Mesothelial cell of epicardium (in vitro differentiated cells): Measurements from ENCODE around the gene OR14K1. TPM values are rescaled to one million over a fixed set of nuclear protein-coding genes. Genes with fewer than 3 reads are reported as not detected.
"Not testable (repeated sequence)": the region's sequence is repeated elsewhere in the genome, so short reads cannot be mapped to it uniquely, and the experiment has no call there.

Source experiments
- DNase-seq, 2 experiments: peaks; one replicate each; pipeline ENCODE4 v3.0.0; 2021; ENCODE audit warnings: low spot score in 2 of 2; ENCODE audit not compliant: unreplicated experiment in 2 of 2
- H3K27ac Mint-ChIP-seq: 2 replicates; pipeline ENCODE4 v1.8.0; 2021; ENCODE audit warnings: mixed read lengths
- H3K27me3 Mint-ChIP-seq: 2 replicates; pipeline ENCODE4 v1.8.0; 2021; ENCODE audit warnings: low read depth, mixed read lengths
- H3K36me3 Mint-ChIP-seq: 2 replicates; pipeline ENCODE4 v1.8.0; 2021; ENCODE audit warnings: mixed read lengths
- H3K4me1 Mint-ChIP-seq: 2 replicates; pipeline ENCODE4 v1.8.0; 2021; ENCODE audit warnings: mixed read lengths
- H3K4me3 Mint-ChIP-seq: 2 replicates; pipeline ENCODE4 v1.8.0; 2021; ENCODE audit warnings: mild to moderate bottlenecking, moderate library complexity, mixed read lengths
- H3K9me3 Mint-ChIP-seq: 2 replicates; pipeline ENCODE4 v1.8.0; 2021; ENCODE audit warnings: mixed read lengths
- total RNA-seq: library from RNA; stranded (reverse); gene quantifications from 3 replicates; pipeline ENCODE4 v1.2.1, GENCODE V29; 2021
- TF ChIP-seq, protein P1 (sequence below): fragments of 200-600 bp; sonication (generic); IDR thresholded peaks from one replicate; pipeline ENCODE4 v1.5.0; 2021; ENCODE audit warnings: antibody characterized with exemption; ENCODE audit not compliant: unreplicated experiment

The OR14K1 gene
- total RNA-seq, 1 donor from 2014 or later = not detected

- Mint-ChIP-seq H3K27me3 (no peaks in the 10 kb centered on the region), H3K4me3 (no peak overlapping the region), H3K4me1 (no peaks in the 10 kb centered on the region), H3K27ac (no peak overlapping the region), H3K36me3 (no peaks in the 10 kb centered on the region), H3K9me3 (peaks cover 40% of the 10 kb centered on the region)
- TF ChIP-seq, protein P1, sequence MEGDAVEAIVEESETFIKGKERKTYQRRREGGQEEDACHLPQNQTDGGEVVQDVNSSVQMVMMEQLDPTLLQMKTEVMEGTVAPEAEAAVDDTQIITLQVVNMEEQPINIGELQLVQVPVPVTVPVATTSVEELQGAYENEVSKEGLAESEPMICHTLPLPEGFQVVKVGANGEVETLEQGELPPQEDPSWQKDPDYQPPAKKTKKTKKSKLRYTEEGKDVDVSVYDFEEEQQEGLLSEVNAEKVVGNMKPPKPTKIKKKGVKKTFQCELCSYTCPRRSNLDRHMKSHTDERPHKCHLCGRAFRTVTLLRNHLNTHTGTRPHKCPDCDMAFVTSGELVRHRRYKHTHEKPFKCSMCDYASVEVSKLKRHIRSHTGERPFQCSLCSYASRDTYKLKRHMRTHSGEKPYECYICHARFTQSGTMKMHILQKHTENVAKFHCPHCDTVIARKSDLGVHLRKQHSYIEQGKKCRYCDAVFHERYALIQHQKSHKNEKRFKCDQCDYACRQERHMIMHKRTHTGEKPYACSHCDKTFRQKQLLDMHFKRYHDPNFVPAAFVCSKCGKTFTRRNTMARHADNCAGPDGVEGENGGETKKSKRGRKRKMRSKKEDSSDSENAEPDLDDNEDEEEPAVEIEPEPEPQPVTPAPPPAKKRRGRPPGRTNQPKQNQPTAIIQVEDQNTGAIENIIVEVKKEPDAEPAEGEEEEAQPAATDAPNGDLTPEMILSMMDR = no peak
- no peak for DNase-seq
Observed at GRCh38 chr1:247740721-247741120, 2.3 kb downstream of the OR14K1 start.

GRCh38 chr1:247741756-247742155, 3.3 kb downstream of the OR14K1 start:
- Mint-ChIP-seq H3K36me3 (no peaks in the 10 kb centered on the region), H3K9me3 (peaks cover 44% of the 10 kb centered on the region), H3K27me3 (no peaks in the 10 kb centered on the region), H3K4me1 (no peaks in the 10 kb centered on the region), H3K27ac (no peak overlapping the region), H3K4me3 (no peak overlapping the region)
- no peak for DNase-seq
- TF ChIP-seq, protein P1 = no peak

DNA sequence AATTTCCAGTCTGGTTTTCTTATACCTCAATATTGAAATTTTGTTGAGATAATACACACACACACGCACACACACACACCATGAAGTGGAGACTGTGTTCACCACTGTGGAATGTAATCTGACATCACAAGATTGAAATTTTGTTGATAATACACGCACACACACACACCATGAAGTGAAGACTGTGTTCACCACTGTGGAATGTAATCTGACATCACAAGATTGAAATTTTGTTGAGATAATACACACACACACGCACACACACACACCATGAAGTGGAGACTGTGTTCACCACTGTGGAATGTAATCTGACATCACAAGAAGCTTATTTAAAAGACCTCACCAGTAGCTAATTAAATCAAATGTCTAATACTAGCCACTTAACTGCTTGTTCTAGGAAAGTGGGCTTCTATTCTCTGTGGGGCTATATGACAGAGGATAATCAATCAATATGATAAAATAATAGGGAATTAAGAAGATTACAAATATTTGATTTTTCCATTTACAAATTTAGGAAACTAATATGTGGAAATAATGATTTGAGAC, 3.9 kb downstream of the OR14K1 start:
- not testable (repeated sequence) for DNase-seq, H3K4me1 Mint-ChIP-seq, H3K27ac Mint-ChIP-seq, H3K27me3 Mint-ChIP-seq, H3K4me3 Mint-ChIP-seq, H3K36me3 Mint-ChIP-seq
- H3K9me3 Mint-ChIP-seq = peaks cover 48% of the 10 kb centered on the region

DNA sequence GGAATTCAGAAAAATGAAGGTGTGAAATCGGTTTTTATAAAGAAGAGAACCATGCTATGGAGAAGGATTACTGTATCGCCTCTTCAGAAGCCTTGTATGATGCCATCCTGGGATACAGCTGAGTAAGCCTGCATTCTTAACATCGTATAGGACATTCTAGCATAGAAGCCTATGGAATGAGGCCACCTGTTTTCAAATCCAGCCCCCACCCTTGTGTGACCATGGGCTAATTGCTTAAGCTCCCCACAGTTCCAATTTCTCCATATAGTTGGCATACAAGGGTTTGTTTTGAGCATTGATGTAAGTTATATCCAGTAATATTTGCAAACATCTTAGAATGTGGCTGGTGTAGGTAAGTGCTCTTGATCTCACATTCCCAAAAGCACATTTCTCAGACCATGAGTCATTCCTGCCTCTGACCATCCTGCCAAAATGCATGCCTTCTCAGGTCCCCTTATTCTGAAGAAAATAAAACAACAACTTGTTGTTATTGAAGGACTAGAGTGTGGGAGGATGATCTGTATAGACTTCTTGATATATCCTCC, 8.0 kb downstream of the OR14K1 start:
- TF ChIP-seq, protein P1 = no peak
- Mint-ChIP-seq H3K36me3 (no peaks in the 10 kb centered on the region), H3K27me3 (no peaks in the 10 kb centered on the region), H3K9me3 (peaks cover 49% of the 10 kb centered on the region), H3K27ac (no peak overlapping the region), H3K4me1 (no peaks in the 10 kb centered on the region), H3K4me3 (no peak overlapping the region)
- no peak for DNase-seq

- no peak overlapping the region for H3K27ac Mint-ChIP-seq
Observed at GRCh38 chr1:247747616-247748015, 9.2 kb downstream of the OR14K1 start.

GRCh38 chr1:247748041-247748440, 9.6 kb downstream of the OR14K1 start, which contains the start of gene OR14A2:
Gene OR14A2, minus strand, starts transcription at chr1:247748141.
- Mint-ChIP-seq H3K9me3 (peaks cover 55% of the 10 kb centered on the region), H3K27me3 (no peaks in the 10 kb centered on the region), H3K36me3 (no peaks in the 10 kb centered on the region), H3K4me1 (no peaks in the 10 kb centered on the region), H3K27ac (no peak within 1 kb of the TSS), H3K4me3 (no peak within 1 kb of the TSS)
- no peak for DNase-seq
- TF ChIP-seq, protein P1 = no peak

More at GRCh38 chr1:247747616-247748015, 9.2 kb downstream of the OR14K1 start:
- Mint-ChIP-seq H3K36me3 (no peaks in the 10 kb centered on the region), H3K9me3 (peaks cover 56% of the 10 kb centered on the region), H3K27me3 (no peaks in the 10 kb centered on the region), H3K4me1 (no peaks in the 10 kb centered on the region), H3K4me3 (no peak overlapping the region)
- TF ChIP-seq, protein P1 = no peak
- no peak for DNase-seq
